ENCODE results near the gene SARDH.
A peak's percentile ranks its signal among the peaks of the same experiment; 100 is the strongest.

Gene SARDH

GRCh38 chr9:133731876-133732638 is 6.1 kb downstream of the SARDH start:
- peak; percentile 51 for DNase-seq

GRCh38 chr9:133730994-133731715 is 7.0 kb downstream of the SARDH start:
- DNase-seq = no peak

- no peak for DNase-seq
Measured at GRCh38 chr9:133729617-133730281, 8.4 kb downstream of the SARDH start.

GRCh38 chr9:133728856-133729616 is 9.1 kb downstream of the SARDH start:
- DNase-seq = no peak

- no peak for DNase-seq
Measured at GRCh38 chr9:133727876-133728441, 10.2 kb downstream of the SARDH start.

- no peak for DNase-seq
Measured at GRCh38 chr9:133727277-133727875, 10.8 kb downstream of the SARDH start.

GRCh38 chr9:133726401-133727276 is 11.5 kb downstream of the SARDH start:
- DNase-seq = peak; percentile 21

GRCh38 chr9:133725886-133726285 is 12.3 kb downstream of the SARDH start:
- DNase-seq = no peak

GRCh38 chr9:133718563-133719315 is 19.4 kb downstream of the SARDH start:
- no peak for DNase-seq

GRCh38 chr9:133717113-133718031 is 20.8 kb downstream of the SARDH start:
- no peak for DNase-seq

GRCh38 chr9:133716564-133717112 is 21.5 kb downstream of the SARDH start:
- DNase-seq = no peak

GRCh38 chr9:133715866-133716563 is 22.1 kb downstream of the SARDH start:
- no peak for DNase-seq

- no peak for DNase-seq
Measured at GRCh38 chr9:133715295-133715865, 22.8 kb downstream of the SARDH start.

GRCh38 chr9:133714606-133715294 is 23.4 kb downstream of the SARDH start:
- no peak for DNase-seq

GRCh38 chr9:133713960-133714495 is 24.1 kb downstream of the SARDH start:
- DNase-seq = no peak

GRCh38 chr9:133713150-133713959 is 24.8 kb downstream of the SARDH start:
- no peak for DNase-seq
